WTC11 (cell line): ENCODE data around the gene CARS1.

Experiments
- ATF3 ChIP-seq: sonication (generic); formaldehyde crosslinking; conservative IDR thresholded peaks from 2 replicates; pipeline ENCODE4 v1.8.1; 2022; ENCODE audit warnings: mild to moderate bottlenecking, missing genetic modification reagents
- CBFB ChIP-seq: sonication (generic); formaldehyde crosslinking; IDR thresholded peaks from 2 replicates; pipeline ENCODE4 v1.8.1; 2022; ENCODE audit warnings: mild to moderate bottlenecking, low read depth, missing genetic modification reagents
- CTCF ChIP-seq: fragments of 200-600 bp; IDR thresholded peaks from 2 replicates; pipeline ENCODE4 v1.8.0; 2022; ENCODE audit warnings: antibody characterized with exemption
- E2F5 ChIP-seq: sonication (generic); formaldehyde crosslinking; IDR thresholded peaks from 2 replicates; pipeline ENCODE4 v1.8.1; 2022; ENCODE audit warnings: mild to moderate bottlenecking, moderate library complexity, missing genetic modification reagents
- JUN ChIP-seq: sonication (generic); formaldehyde crosslinking; IDR thresholded peaks from 2 replicates; pipeline ENCODE4 v1.8.0; 2023; ENCODE audit warnings: mild to moderate bottlenecking, missing genetic modification reagents
- MAX ChIP-seq: sonication (generic); formaldehyde crosslinking; IDR thresholded peaks from 2 replicates; pipeline ENCODE4 v1.8.0; 2022; ENCODE audit warnings: mild to moderate bottlenecking, missing genetic modification reagents
- MYBL2 ChIP-seq: sonication (generic); formaldehyde crosslinking; IDR thresholded peaks from 2 replicates; pipeline ENCODE4 v1.8.1; 2023; ENCODE audit warnings: mild to moderate bottlenecking, moderate library complexity, missing genetic modification reagents
- NR3C1 ChIP-seq: sonication (generic); formaldehyde crosslinking; conservative IDR thresholded peaks from 2 replicates; pipeline ENCODE4 v1.8.1; 2023; ENCODE audit warnings: low read depth, mild to moderate bottlenecking, missing genetic modification reagents
- TP53 ChIP-seq: sonication (generic); formaldehyde crosslinking; IDR thresholded peaks from 2 replicates; pipeline ENCODE4 v1.8.1; 2023; ENCODE audit warnings: mild to moderate bottlenecking, missing genetic modification reagents
- ZNF423 ChIP-seq: fragments of 250-450 bp; sonication (Bioruptor Pico); IDR thresholded peaks from 2 replicates; pipeline ENCODE4 v2.1.2; 2022; ENCODE audit warnings: mild to moderate bottlenecking, moderate library complexity
- TF ChIP-seq, protein P1 (sequence below): sonication (generic); formaldehyde crosslinking; IDR thresholded peaks from 2 replicates; pipeline ENCODE4 v1.8.1; 2023; ENCODE audit warnings: mild to moderate bottlenecking, moderate library complexity, missing genetic modification reagents
- TF ChIP-seq, protein P2 (sequence below): sonication (generic); formaldehyde crosslinking; IDR thresholded peaks from 2 replicates; pipeline ENCODE4 v1.8.1; 2022; ENCODE audit warnings: missing genetic modification reagents, borderline replicate concordance
- TF ChIP-seq, protein P3 (sequence below): sonication (generic); formaldehyde crosslinking; IDR thresholded peaks from 2 replicates; pipeline ENCODE4 v1.8.0; 2023; ENCODE audit warnings: missing genetic modification reagents, mild to moderate bottlenecking, borderline replicate concordance

GRCh38 chr11:3008746-3009336, 48.4 kb downstream of the CARS1 start:
- TF ChIP-seq E2F5 (CRISPR knock-in tag) (no peak), TP53 (CRISPR knock-in tag) (no peak), JUN (CRISPR knock-in tag) (no peak), MAX (CRISPR knock-in tag) (no peak), CTCF (no peak), ZNF423 (CRISPR knock-in tag) (no peak), NR3C1 (CRISPR knock-in tag) (no peak), ATF3 (no peak), MYBL2 (no peak), CBFB (CRISPR knock-in tag) (no peak)
- TF ChIP-seq, protein P1, sequence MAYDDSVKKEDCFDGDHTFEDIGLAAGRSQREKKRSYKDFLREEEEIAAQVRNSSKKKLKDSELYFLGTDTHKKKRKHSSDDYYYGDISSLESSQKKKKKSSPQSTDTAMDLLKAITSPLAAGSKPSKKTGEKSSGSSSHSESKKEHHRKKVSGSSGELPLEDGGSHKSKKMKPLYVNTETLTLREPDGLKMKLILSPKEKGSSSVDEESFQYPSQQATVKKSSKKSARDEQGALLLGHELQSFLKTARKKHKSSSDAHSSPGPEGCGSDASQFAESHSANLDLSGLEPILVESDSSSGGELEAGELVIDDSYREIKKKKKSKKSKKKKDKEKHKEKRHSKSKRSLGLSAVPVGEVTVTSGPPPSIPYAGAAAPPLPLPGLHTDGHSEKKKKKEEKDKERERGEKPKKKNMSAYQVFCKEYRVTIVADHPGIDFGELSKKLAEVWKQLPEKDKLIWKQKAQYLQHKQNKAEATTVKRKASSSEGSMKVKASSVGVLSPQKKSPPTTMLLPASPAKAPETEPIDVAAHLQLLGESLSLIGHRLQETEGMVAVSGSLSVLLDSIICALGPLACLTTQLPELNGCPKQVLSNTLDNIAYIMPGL, result no peak
- TF ChIP-seq, protein P2, sequence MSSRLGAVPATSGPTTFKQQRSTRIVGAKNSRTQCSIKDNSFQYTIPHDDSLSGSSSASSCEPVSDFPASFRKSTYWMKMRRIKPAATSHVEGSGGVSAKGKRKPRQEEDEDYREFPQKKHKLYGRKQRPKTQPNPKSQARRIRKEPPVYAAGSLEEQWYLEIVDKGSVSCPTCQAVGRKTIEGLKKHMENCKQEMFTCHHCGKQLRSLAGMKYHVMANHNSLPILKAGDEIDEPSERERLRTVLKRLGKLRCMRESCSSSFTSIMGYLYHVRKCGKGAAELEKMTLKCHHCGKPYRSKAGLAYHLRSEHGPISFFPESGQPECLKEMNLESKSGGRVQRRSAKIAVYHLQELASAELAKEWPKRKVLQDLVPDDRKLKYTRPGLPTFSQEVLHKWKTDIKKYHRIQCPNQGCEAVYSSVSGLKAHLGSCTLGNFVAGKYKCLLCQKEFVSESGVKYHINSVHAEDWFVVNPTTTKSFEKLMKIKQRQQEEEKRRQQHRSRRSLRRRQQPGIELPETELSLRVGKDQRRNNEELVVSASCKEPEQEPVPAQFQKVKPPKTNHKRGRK (CRISPR knock-in tag), result no peak
- TF ChIP-seq, protein P3, sequence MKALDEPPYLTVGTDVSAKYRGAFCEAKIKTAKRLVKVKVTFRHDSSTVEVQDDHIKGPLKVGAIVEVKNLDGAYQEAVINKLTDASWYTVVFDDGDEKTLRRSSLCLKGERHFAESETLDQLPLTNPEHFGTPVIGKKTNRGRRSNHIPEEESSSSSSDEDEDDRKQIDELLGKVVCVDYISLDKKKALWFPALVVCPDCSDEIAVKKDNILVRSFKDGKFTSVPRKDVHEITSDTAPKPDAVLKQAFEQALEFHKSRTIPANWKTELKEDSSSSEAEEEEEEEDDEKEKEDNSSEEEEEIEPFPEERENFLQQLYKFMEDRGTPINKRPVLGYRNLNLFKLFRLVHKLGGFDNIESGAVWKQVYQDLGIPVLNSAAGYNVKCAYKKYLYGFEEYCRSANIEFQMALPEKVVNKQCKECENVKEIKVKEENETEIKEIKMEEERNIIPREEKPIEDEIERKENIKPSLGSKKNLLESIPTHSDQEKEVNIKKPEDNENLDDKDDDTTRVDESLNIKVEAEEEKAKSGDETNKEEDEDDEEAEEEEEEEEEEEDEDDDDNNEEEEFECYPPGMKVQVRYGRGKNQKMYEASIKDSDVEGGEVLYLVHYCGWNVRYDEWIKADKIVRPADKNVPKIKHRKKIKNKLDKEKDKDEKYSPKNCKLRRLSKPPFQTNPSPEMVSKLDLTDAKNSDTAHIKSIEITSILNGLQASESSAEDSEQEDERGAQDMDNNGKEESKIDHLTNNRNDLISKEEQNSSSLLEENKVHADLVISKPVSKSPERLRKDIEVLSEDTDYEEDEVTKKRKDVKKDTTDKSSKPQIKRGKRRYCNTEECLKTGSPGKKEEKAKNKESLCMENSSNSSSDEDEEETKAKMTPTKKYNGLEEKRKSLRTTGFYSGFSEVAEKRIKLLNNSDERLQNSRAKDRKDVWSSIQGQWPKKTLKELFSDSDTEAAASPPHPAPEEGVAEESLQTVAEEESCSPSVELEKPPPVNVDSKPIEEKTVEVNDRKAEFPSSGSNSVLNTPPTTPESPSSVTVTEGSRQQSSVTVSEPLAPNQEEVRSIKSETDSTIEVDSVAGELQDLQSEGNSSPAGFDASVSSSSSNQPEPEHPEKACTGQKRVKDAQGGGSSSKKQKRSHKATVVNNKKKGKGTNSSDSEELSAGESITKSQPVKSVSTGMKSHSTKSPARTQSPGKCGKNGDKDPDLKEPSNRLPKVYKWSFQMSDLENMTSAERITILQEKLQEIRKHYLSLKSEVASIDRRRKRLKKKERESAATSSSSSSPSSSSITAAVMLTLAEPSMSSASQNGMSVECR (CRISPR knock-in tag), result no peak
